Transverse colon (tissue), 4 donors: ENCODE data around the gene MAPK8IP3.

Source experiments
- CTCF ChIP-seq, 5 experiments: fragments of 200-600 bp in 3 of 5; fragments of 450-650 bp in 2 of 5; sonication (generic) in 3 of 5; IDR thresholded peaks; 1 replicate in 2 of 5; 2 replicates in 3 of 5; pipeline ENCODE4 v1.5.1; 2016 to 2017; ENCODE audit warnings: antibody characterized with exemption in 5 of 5, inconsistent platforms in 3 of 5, mild to moderate bottlenecking in 2 of 5, moderate library complexity in 1 of 5
- POLR2AphosphoS5 ChIP-seq, 3 donors: sonication (generic); formaldehyde crosslinking; IDR thresholded peaks; one replicate each; pipeline ENCODE4 v1.6.1; 2016; ENCODE audit warnings: antibody characterized with exemption in 3 of 3

- no peak for TF ChIP-seq CTCF (IDR thresholded peaks at IDR 0.05)
- TF ChIP-seq POLR2AphosphoS5 (IDR thresholded peaks at IDR 0.05) = no peak
Observed at GRCh38 chr16:1740781-1741490, 34.9 kb downstream of the MAPK8IP3 start.
